HG03064 (cell line): ENCODE measurements around the gene VGLL4.

Experiments used
- ATAC-seq: cut with Tn5 transposase; IDR thresholded peaks from one replicate; pipeline ENCODE4 v1.9.1; 2021; ENCODE audit warnings: low read depth; ENCODE audit not compliant: unreplicated experiment

Gene VGLL4

GRCh38 chr3:11510356-11510755 is 133.4 kb downstream of the VGLL4 start:
- ATAC-seq, result no peak

GRCh38 chr3:11510001-11510340 is 133.7 kb downstream of the VGLL4 start:
- no peak for ATAC-seq

GRCh38 chr3:11509173-11510000 is 134.3 kb downstream of the VGLL4 start:
- no peak for ATAC-seq

DNA sequence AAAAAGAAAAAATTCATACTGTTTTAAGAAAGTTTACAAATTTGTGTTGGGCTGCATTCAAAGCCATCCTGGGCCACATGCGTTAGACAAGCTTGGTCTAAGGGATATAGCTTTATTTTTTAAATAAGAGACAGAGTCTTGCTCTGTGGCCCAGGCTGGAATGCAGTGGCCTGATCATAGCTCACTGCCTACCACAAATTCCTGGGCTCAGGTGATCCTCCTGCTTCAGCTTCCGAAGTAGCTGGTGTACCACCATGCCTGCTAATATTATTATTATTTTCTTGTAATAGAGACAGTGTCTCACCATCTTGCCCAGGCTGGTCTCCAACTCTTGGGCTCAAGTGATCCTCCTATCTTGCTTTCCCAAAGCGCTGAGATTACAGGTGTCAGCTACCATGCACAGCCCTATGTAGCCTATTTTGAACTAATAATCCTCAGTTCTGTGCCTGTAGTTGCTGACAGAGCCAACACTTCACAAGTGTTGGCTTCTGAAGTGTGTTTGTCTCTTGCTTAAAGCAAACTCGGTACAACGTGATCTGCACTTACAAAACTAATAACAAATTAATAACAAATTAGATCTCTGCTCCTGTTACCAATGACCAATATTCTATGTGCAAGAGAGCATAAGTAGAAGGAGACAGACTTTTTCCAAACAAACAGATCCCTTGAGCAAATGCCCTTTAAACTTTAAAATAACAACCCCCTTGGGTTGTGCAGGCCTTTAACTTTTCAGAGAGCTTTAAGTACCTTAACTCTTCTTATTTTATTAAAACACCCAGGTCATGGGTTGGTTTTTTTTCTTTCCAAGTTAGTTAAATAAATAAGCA is 135.2 kb downstream of the VGLL4 start:
- ATAC-seq, result no peak

DNA sequence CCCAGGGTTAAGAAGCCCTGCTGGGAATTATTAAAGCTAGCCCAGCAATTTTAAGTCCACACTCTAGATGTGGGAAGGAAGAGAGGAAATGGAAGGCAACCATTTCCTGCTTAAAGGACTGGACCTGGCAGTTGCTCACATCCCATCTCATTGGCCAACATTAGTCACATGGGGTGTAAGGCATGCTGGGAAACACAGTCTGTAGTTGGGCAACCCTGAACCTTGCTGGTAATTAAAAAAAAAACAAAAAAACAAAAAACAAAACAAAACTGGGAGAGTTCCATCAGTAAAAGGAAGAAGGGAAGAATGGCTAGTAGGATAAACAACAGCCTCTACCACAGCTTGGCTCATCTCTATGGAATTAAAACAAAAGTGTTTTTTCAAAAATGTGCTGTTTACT is 136.0 kb downstream of the VGLL4 start:
- no peak for ATAC-seq
